SU-DHL-6 (cell line): ENCODE measurements around the gene CBY1.
"Not testable (repeated sequence)": the region's sequence is repeated elsewhere in the genome, so short reads cannot be mapped to it uniquely, and the experiment has no call there.

ENCODE experiments used
- H2AFZ ChIP-seq: fragments of 200-600 bp; sonication (generic); 2 replicates; pipeline ENCODE4 v1.6.1; 2014; ENCODE audit warnings: low read depth, mild to moderate bottlenecking, moderate library complexity, mixed read lengths, antibody characterized with exemption, low read length; ENCODE audit not compliant: severe bottlenecking
- H3F3A ChIP-seq: fragments of 200-600 bp; shearing (Covaris generic); 2 replicates; pipeline ENCODE4 v1.6.0; 2016; ENCODE audit warnings: antibody characterized with exemption, mild to moderate bottlenecking; ENCODE audit not compliant: insufficient read depth
- H3K27ac ChIP-seq: fragments of 200-600 bp; sonication (generic); 2 replicates; pipeline ENCODE4 v1.5.1; 2016; ENCODE audit warnings: low read depth, mild to moderate bottlenecking, low read length, moderate library complexity, mixed read lengths
- H3K27me3 ChIP-seq: fragments of 200-600 bp; sonication (generic), shearing (Covaris generic); 2 replicates; pipeline ENCODE4 v1.6.0; 2014; ENCODE audit warnings: mild to moderate bottlenecking, low read length
- H3K36me3 ChIP-seq: fragments of 200-600 bp; sonication (generic); 2 replicates; pipeline ENCODE4 v1.6.1; 2014; ENCODE audit warnings: mild to moderate bottlenecking, low read length, mixed read lengths
- H3K4me2 ChIP-seq: fragments of 300-600, 200-600 bp; shearing (Covaris generic), sonication (generic); 2 replicates; pipeline ENCODE4 v1.6.0; 2014; ENCODE audit warnings: low read length, low read depth, mild to moderate bottlenecking; ENCODE audit not compliant: poor library complexity, severe bottlenecking
- H3K4me3 ChIP-seq: fragments of 200-600 bp; sonication (generic); 2 replicates; pipeline ENCODE4 v1.5.1; 2014; ENCODE audit warnings: antibody characterized with exemption, low read length, mild to moderate bottlenecking, mixed read lengths; ENCODE audit not compliant: insufficient read depth, poor library complexity, severe bottlenecking
- H3K79me2 ChIP-seq: fragments of 200-600 bp; sonication (generic); 2 replicates; pipeline ENCODE4 v1.6.1; 2014; ENCODE audit warnings: mild to moderate bottlenecking, low read length, moderate library complexity; ENCODE audit not compliant: insufficient read depth
- H3K9ac ChIP-seq: fragments of 200-600 bp; sonication (generic); 2 replicates; pipeline ENCODE4 v1.7.0; 2014; ENCODE audit warnings: mild to moderate bottlenecking, low read length
- H3K9me2 ChIP-seq: fragments of 200-600 bp; sonication (generic); replicated peaks from 2 replicates; pipeline ENCODE4 v1.6.1; 2014; ENCODE audit warnings: low read length; ENCODE audit not compliant: insufficient read depth
- H3K9me3 ChIP-seq: fragments of 200-600 bp; sonication (generic); 2 replicates; pipeline ENCODE4 v1.6.1; 2014; ENCODE audit warnings: low read length, mixed read lengths; ENCODE audit not compliant: insufficient read depth
- H4K20me1 ChIP-seq: fragments of 200-600 bp; sonication (generic); 2 replicates; pipeline ENCODE4 v1.6.1; 2014; ENCODE audit warnings: low read depth, mild to moderate bottlenecking, antibody characterized with exemption, low read length, moderate library complexity, mixed read lengths
- CTCF ChIP-seq: fragments of 200-600 bp; sonication (generic); IDR thresholded peaks from one replicate; pipeline ENCODE4 v1.5.1; 2017; ENCODE audit warnings: antibody characterized with exemption, mild to moderate bottlenecking, low read length, moderate library complexity; ENCODE audit not compliant: insufficient read depth, poor library complexity, severe bottlenecking
- EZH2phosphoT487 ChIP-seq: fragments of 200-600 bp; sonication (generic), shearing (Covaris generic); conservative IDR thresholded peaks from 2 replicates; pipeline ENCODE4 v1.6.1; 2018; ENCODE audit warnings: mild to moderate bottlenecking, antibody characterized with exemption, low read length, moderate library complexity, mixed read lengths

Gene CBY1

GRCh38 chr22:38641476-38642040 is 14.9 kb upstream of the CBY1 start:
- H4K20me1 ChIP-seq = no peaks in the 10 kb centered on the region
- H3K79me2 ChIP-seq = no peaks in the 10 kb centered on the region
- H3K4me3 ChIP-seq = no peak overlapping the region
- H3K27ac ChIP-seq = no peak overlapping the region
- H3K9me2 ChIP-seq = no peaks in the 10 kb centered on the region
- TF ChIP-seq CTCF (no peak), EZH2phosphoT487 (no peak)
- no peak overlapping the region for H2AFZ ChIP-seq
- H3K9ac ChIP-seq = no peak overlapping the region
- no peaks in the 10 kb centered on the region for H3K9me3 ChIP-seq
- no peaks in the 10 kb centered on the region for H3F3A ChIP-seq
- no peaks in the 10 kb centered on the region for H3K27me3 ChIP-seq
- no peaks in the 10 kb centered on the region for H3K36me3 ChIP-seq
- no peak overlapping the region for H3K4me2 ChIP-seq

- H3K9ac ChIP-seq, H3K4me3 ChIP-seq, H2AFZ ChIP-seq, H4K20me1 ChIP-seq, H3K27me3 ChIP-seq, H3K9me3 ChIP-seq, H3K9me2 ChIP-seq, H3K79me2 ChIP-seq, H3K27ac ChIP-seq, H3F3A ChIP-seq, H3K36me3 ChIP-seq, H3K4me2 ChIP-seq: not testable (repeated sequence)
These were observed 12.2 kb upstream of the CBY1 start for GRCh38 chr22:38644245-38644644.

GRCh38 chr22:38645430-38645829 is 11.0 kb upstream of the CBY1 start:
- Histone ChIP-seq H3K4me3 (no peak overlapping the region), H3K27me3 (no peaks in the 10 kb centered on the region), H3K79me2 (no peaks in the 10 kb centered on the region), H3K9me3 (no peaks in the 10 kb centered on the region), H3F3A (no peaks in the 10 kb centered on the region), H3K9me2 (no peaks in the 10 kb centered on the region), H4K20me1 (no peaks in the 10 kb centered on the region), H3K27ac (no peak overlapping the region), H3K4me2 (no peak overlapping the region), H3K9ac (no peak overlapping the region), H3K36me3 (no peaks in the 10 kb centered on the region), H2AFZ (no peak overlapping the region)
- TF ChIP-seq EZH2phosphoT487 (no peak), CTCF (no peak)

- H3K79me2 ChIP-seq = no peaks in the 10 kb centered on the region
- H2AFZ ChIP-seq = no peak overlapping the region
- H3K9me2 ChIP-seq = no peaks in the 10 kb centered on the region
- H3K4me3 ChIP-seq = no peak overlapping the region
- H4K20me1 ChIP-seq = no peaks in the 10 kb centered on the region
- H3K9me3 ChIP-seq = no peaks in the 10 kb centered on the region
- no peak overlapping the region for H3K27ac ChIP-seq
- no peak overlapping the region for H3K9ac ChIP-seq
- no peak overlapping the region for H3K4me2 ChIP-seq
- no peaks in the 10 kb centered on the region for H3K27me3 ChIP-seq
- no peak for TF ChIP-seq CTCF
- no peak for TF ChIP-seq EZH2phosphoT487
- H3K36me3 ChIP-seq = no peaks in the 10 kb centered on the region
- no peaks in the 10 kb centered on the region for H3F3A ChIP-seq
These were observed 6.5 kb upstream of the CBY1 start for GRCh38 chr22:38649841-38650522.
